Endothelial cell of umbilical vein (primary cell): ENCODE measurements around the gene ALLC.

Source experiments
- EZH2 ChIP-seq: IDR thresholded peaks from 2 replicates; pipeline ENCODE4 v1.6.1; 2012; ENCODE audit warnings: borderline replicate concordance, low read depth, mild to moderate bottlenecking, moderate library complexity, low read length, inconsistent platforms; ENCODE audit not compliant: severe bottlenecking
- GATA2 ChIP-seq: IDR thresholded peaks from 2 replicates; pipeline ENCODE4 v1.7.0; 2011; ENCODE audit warnings: low read depth, mild to moderate bottlenecking, moderate library complexity, mixed read lengths, low read length; ENCODE audit not compliant: insufficient read length, insufficient read depth
- POLR2A ChIP-seq: IDR thresholded peaks from 2 replicates; pipeline ENCODE4 v1.6.1; 2012; ENCODE audit warnings: low read depth, mild to moderate bottlenecking, control low read depth, low read length
- POLR2AphosphoS5 ChIP-seq: IDR thresholded peaks from 2 replicates; pipeline ENCODE4 v1.6.1; 2012; ENCODE audit warnings: low read depth, mild to moderate bottlenecking, control low read depth, low read length, moderate library complexity; ENCODE audit not compliant: insufficient read depth
- TF ChIP-seq, protein P1 (sequence below), 2 donors: IDR thresholded peaks; 1 replicate in 1 of 2; 2 replicates in 1 of 2; pipeline ENCODE4 v1.5.1; 2011; ENCODE audit warnings: low read length in 2 of 2, mild to moderate bottlenecking in 2 of 2, moderate library complexity in 2 of 2, control low read depth in 1 of 2, inconsistent platforms in 1 of 2, low read depth in 1 of 2; ENCODE audit not compliant: insufficient read depth in 1 of 2; ENCODE audit errors: extremely low read depth in 1 of 2

- TF ChIP-seq POLR2A: no peak
- TF ChIP-seq EZH2: no peak
- TF ChIP-seq, protein P1, sequence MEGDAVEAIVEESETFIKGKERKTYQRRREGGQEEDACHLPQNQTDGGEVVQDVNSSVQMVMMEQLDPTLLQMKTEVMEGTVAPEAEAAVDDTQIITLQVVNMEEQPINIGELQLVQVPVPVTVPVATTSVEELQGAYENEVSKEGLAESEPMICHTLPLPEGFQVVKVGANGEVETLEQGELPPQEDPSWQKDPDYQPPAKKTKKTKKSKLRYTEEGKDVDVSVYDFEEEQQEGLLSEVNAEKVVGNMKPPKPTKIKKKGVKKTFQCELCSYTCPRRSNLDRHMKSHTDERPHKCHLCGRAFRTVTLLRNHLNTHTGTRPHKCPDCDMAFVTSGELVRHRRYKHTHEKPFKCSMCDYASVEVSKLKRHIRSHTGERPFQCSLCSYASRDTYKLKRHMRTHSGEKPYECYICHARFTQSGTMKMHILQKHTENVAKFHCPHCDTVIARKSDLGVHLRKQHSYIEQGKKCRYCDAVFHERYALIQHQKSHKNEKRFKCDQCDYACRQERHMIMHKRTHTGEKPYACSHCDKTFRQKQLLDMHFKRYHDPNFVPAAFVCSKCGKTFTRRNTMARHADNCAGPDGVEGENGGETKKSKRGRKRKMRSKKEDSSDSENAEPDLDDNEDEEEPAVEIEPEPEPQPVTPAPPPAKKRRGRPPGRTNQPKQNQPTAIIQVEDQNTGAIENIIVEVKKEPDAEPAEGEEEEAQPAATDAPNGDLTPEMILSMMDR (IDR thresholded peaks at IDR 0.05; ENCODE audit: extremely low read depth in 1 of 2, insufficient read depth in 1 of 2, low read depth in 1 of 2, low read length in 2 of 2): no peak
- TF ChIP-seq POLR2AphosphoS5: no peak
- TF ChIP-seq GATA2: no peak
Measured at GRCh38 chr2:3729055-3729448, 71.1 kb downstream of the ALLC start.
